Heart left ventricle (tissue), 16 donors: ENCODE results near the gene MICAL3. TPM values are rescaled to one million over a fixed set of nuclear protein-coding genes. Genes with fewer than 3 reads are reported as not detected.

ENCODE experiments used
- ATAC-seq, 4 donors: fragments of 200-7000 bp; cut with Tn5 transposase; one replicate each; pipeline ENCODE4 v1.9.1; 2020 to 2022; ENCODE audit warnings: moderate library complexity in 4 of 4, mild to moderate bottlenecking in 3 of 4, moderate number of reproducible peaks in 1 of 4
- DNase-seq, 5 donors: peaks; one replicate each; pipeline ENCODE4 v3.0.0-alpha.2; 2020
- H3K27ac ChIP-seq, 12 donors: fragments of 200-600 bp; sonication (generic) in 4 of 12; one replicate each; pipeline versions ENCODE4 v1.5.0 to v1.8.0; 2016 to 2022; ENCODE audit warnings: mild to moderate bottlenecking in 2 of 12
- H3K27me3 ChIP-seq, 9 donors: fragments of 200-600 bp; sonication (generic) in 2 of 9; one replicate each; pipeline versions ENCODE4 v1.5.1 to v1.8.0; 2016 to 2022; ENCODE audit warnings: mild to moderate bottlenecking in 3 of 9
- H3K36me3 ChIP-seq, 9 donors: fragments of 200-600 bp; sonication (generic) in 2 of 9; one replicate each; pipeline versions ENCODE4 v1.5.0 to v1.8.0; 2018 to 2022; ENCODE audit warnings: mild to moderate bottlenecking in 2 of 9
- H3K4me1 ChIP-seq, 12 donors: fragments of 200-600 bp; sonication (generic) in 4 of 12; one replicate each; pipeline versions ENCODE4 v1.5.0 to v1.8.0; 2016 to 2022; ENCODE audit warnings: mild to moderate bottlenecking in 3 of 12
- H3K4me3 ChIP-seq, 12 donors: fragments of 200-600 bp; sonication (generic) in 4 of 12; one replicate each; pipeline versions ENCODE4 v1.5.0 to v1.8.0; 2017 to 2022; ENCODE audit warnings: mild to moderate bottlenecking in 9 of 12, moderate library complexity in 4 of 12
- H3K9me3 ChIP-seq, 12 donors: fragments of 200-600 bp; sonication (generic) in 4 of 12; one replicate each; pipeline versions ENCODE4 v1.5.0 to v1.8.0; 2016 to 2022; ENCODE audit warnings: mild to moderate bottlenecking in 1 of 12
- POLR2A ChIP-seq, 2 donors: fragments of 450-650 bp; IDR thresholded peaks; one replicate each; pipeline ENCODE4 v1.6.1; 2017; ENCODE audit warnings: antibody characterized with exemption in 2 of 2, mild to moderate bottlenecking in 2 of 2, moderate library complexity in 2 of 2
- WGBS, 4 donors: extraction: QIAGEN DNeasy Blood & Tissue Kit in 2 of 4; methylation state at CpG; one replicate each; pipeline versions ENCODE4 v1.1.5 to v1.1.7; 2013 to 2018; 5-methylcytosine and 5-hydroxymethylcytosine counted together
- intact Hi-C, 10 donors: fragments of 100-400 bp; cut with DNase I; formaldehyde crosslinking; loops; one replicate each; pipeline versions ENCODE4 v1.11.1 to v1.14.2; 2022
- polyA plus RNA-seq, 2 donors: library from polyadenylated mRNA; stranded (reverse); fragments of 200-250 nt; gene quantifications; one replicate each; pipeline ENCODE4 v1.2.3, GENCODE V29; 2013
- total RNA-seq, 9 donors: library from RNA; depleted of rRNA in 2 of 9; stranded (reverse); fragments of >200 nt in 2 of 9; fragmentation: NEBNext Ultra II Directional in 3 of 9; extraction: Animal tissue kit (Norgen Biotek cat#: 25700) in 3 of 9; gene quantifications; one replicate each; pipeline versions ENCODE4 v1.1.0 to v1.2.4, GENCODE V29; 2016 to 2023
- TF ChIP-seq, protein P1 (sequence below), 12 donors: fragments of 200-600 bp; sonication (generic) in 4 of 12; IDR thresholded peaks; one replicate each; pipeline versions ENCODE4 v1.5.0 to v1.8.0; 2018 to 2022; ENCODE audit warnings: antibody characterized with exemption in 12 of 12, mild to moderate bottlenecking in 5 of 12
- donor health status: ischemic (EF 13 %, LVEDD 7.1; RV severe dilation, severe dysfunction).
- donor health status: healthy with polysubstance abuse.
- donor health status: DM: no; HTN: yes; CAD: no.
- donor health status: DM: no; HTN: no; CAD: no.
- donor health status: ischemic (EF 25% LVEDD 6.9; RV normal size, moderate dysfunction).
- donor health status: ischemic (EF 25% LVEDD 5.7; RV mildly dilated, moderate dysfunction).
- donor health status: healthy.
- donor health status: DM: yes; HTN: yes; CAD: no.
- donor health status: ischemic (EF 35%, LVEDD 5.7; RV mildly dilated, moderate dysfunction).
- donor health status: nonischemic (EF 11% LVEDD 7.7; RV severe dilation, severe dysfunction).
- donor health status: DM: yes; HTN: yes; CAD: no.
- donor health status: PGD.
- donor health status: ischemic (EF 29% LVEDD 5.4; RV normal size, mild dysfunction).
- donor health status: nonischemic (EF 23%, LVEDD 6.1; RV moderate dilation, normal function).

MICAL3 gene
- total and polyA plus RNA-seq, 11 donors, result 41.3 to 125 (median 83.3) TPM

GRCh38 chr22:17911887-17912286 is 112.5 kb downstream of the MICAL3 start:
- H3K36me3 ChIP-seq, result peaks cover 0 to 4% (median 0%) of the 10 kb centered on the region in 9 donors
- no peaks in the 10 kb centered on the region for H3K27me3 ChIP-seq
- no peak overlapping the region for H3K4me3 ChIP-seq
- no peaks in the 10 kb centered on the region for H3K9me3 ChIP-seq
- H3K27ac ChIP-seq, result peak overlapping the region; percentile 82 to 96 (median 88)
- DNase-seq (no peak), ATAC-seq (no peak)
- TF ChIP-seq POLR2A (IDR thresholded peaks at IDR 0.05), result no peak
- TF ChIP-seq, protein P1, sequence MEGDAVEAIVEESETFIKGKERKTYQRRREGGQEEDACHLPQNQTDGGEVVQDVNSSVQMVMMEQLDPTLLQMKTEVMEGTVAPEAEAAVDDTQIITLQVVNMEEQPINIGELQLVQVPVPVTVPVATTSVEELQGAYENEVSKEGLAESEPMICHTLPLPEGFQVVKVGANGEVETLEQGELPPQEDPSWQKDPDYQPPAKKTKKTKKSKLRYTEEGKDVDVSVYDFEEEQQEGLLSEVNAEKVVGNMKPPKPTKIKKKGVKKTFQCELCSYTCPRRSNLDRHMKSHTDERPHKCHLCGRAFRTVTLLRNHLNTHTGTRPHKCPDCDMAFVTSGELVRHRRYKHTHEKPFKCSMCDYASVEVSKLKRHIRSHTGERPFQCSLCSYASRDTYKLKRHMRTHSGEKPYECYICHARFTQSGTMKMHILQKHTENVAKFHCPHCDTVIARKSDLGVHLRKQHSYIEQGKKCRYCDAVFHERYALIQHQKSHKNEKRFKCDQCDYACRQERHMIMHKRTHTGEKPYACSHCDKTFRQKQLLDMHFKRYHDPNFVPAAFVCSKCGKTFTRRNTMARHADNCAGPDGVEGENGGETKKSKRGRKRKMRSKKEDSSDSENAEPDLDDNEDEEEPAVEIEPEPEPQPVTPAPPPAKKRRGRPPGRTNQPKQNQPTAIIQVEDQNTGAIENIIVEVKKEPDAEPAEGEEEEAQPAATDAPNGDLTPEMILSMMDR (IDR thresholded peaks at IDR 0.05), result no peak
- intact Hi-C loops, result loop anchor here in 9 of 10 donors (2.0 to 10.0 kb wide), 12 partner anchors 31 to 165 kb away; partner anchors contain the start of genes PEX26 (in 5 of the 9) and MICAL3 (in 2 of the 9)
- WGBS, 4 donors, result 91 to 95% (median 93%) methylated on average over 4 of the region's 4 CpGs
- H3K4me1 ChIP-seq, result peaks cover 4 to 100% (median 53%) of the 10 kb centered on the region in 12 donors

DNA sequence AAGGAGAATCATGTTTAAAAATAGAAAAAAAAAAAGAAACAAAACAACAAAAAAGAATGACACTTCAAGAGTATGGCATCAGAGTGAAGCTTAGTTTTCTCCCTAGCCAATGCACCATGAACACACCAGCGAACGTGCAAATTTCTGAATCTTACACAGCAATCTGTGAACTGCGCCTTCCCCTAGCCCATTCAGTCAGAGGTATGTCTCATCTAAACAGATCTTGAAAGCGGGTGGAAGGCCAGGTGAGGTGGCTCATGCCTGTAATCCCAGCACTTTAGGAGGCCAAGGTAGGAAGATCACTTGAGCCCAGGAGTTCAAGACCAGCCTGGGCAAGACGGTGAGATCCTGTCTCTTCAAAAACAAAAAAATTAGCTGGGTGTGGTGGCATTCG is 113.1 kb downstream of the MICAL3 start:
- Histone ChIP-seq H3K27me3 (no peaks in the 10 kb centered on the region), H3K4me3 (peak overlapping the region in 1 of 12 donors; percentile 14), H3K4me1 (peaks cover 4 to 100% (median 52%) of the 10 kb centered on the region in 12 donors), H3K36me3 (peaks cover 0 to 10% (median 5%) of the 10 kb centered on the region in 9 donors), H3K9me3 (no peaks in the 10 kb centered on the region), H3K27ac (peak overlapping the region; percentile 82 to 96 (median 88))
- no peak for TF ChIP-seq POLR2A (IDR thresholded peaks at IDR 0.05)
- TF ChIP-seq, protein P1 (IDR thresholded peaks at IDR 0.05), result no peak
- WGBS, 4 donors, result 53 to 63% (median 58%) methylated on average over 6 of the region's 6 CpGs
- no peak for DNase-seq
- intact Hi-C loops, result loop anchor here in 9 of 10 donors (2.0 to 10.0 kb wide), 11 partner anchors 36 to 166 kb away; partner anchors contain the start of genes PEX26 (in 5 of the 9) and MICAL3 (in 2 of the 9)
- ATAC-seq, result peak in 1 of 4 donors; percentile 0

DNA sequence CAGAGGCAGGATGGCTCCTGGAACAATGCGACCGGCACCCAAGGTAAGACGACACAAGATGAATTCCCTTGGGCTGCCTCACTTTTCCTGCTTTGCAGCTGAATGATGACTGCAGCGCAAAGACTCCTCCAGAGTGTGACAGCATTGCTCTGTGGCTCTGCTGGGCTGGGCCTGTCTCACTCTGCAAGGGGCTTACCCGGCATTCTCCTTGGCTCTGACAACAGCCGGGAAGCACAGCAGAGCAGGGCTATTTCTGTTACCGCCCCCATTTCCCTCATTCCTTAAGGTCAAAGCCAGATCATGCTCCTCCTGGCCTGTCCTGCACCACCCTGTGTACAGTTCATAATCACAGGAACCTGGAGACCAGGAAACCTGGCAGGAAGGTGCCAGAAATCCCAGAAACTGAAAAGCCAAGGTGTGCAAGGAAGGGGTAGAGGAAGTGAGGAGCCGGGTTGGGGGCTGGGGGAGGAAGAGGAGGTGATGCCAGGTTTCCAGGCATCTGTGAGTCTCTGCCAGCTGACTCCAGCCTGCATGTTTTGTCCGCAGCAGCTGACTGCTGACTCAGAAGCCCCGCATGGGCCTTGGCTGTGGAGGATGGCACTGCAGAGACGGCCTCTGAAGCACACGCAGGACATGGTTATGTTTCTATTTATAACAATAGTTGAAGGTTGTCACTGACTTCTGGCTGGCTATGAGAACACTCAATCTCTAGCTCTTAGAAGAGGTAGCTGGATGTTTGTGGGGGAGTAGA is 113.6 kb downstream of the MICAL3 start:
- Histone ChIP-seq H3K36me3 (peaks cover 0 to 16% (median 11%) of the 10 kb centered on the region in 9 donors), H3K27me3 (no peaks in the 10 kb centered on the region), H3K9me3 (no peaks in the 10 kb centered on the region), H3K27ac (peak overlapping the region; percentile 82 to 96 (median 88)), H3K4me1 (peaks cover 4 to 95% (median 54%) of the 10 kb centered on the region in 12 donors), H3K4me3 (peak overlapping the region in 5 of 12 donors; percentile 1 to 24 (median 14))
- WGBS, 4 donors, result 1 to 16% (median 11%) methylated on average over 9 to 12 of the region's 12 CpGs
- intact Hi-C loops, result loop anchor here in 9 of 10 donors (1.0 to 10.0 kb wide), 13 partner anchors 37 to 167 kb away; partner anchors contain the start of genes MICAL3 (in 5 of the 9) and PEX26 (in 5 of the 9)
- peak in 1 of 2 donors; percentile 13 for TF ChIP-seq POLR2A (IDR thresholded peaks at IDR 0.05)
- TF ChIP-seq, protein P1 (IDR thresholded peaks at IDR 0.05), result peak; percentile 14 to 78 (median 54)
- ATAC-seq (peak; percentile 88 to 94 (median 90)), DNase-seq (peak; percentile 79 to 92 (median 84))

- TF ChIP-seq POLR2A (IDR thresholded peaks at IDR 0.05), result no peak
- TF ChIP-seq, protein P1 (IDR thresholded peaks at IDR 0.05), result no peak
- DNase-seq, result no peak
- ATAC-seq, result no peak
- 82 to 86% (median 83%) methylated on average over 9 of the region's 9 CpGs for WGBS, 4 donors
- intact Hi-C loops, result loop anchor here in 7 of 10 donors (1.0 to 10.0 kb wide), 6 partner anchors 63 to 170 kb away; partner anchors contain the start of genes PEX26 (in 3 of the 7) and MICAL3 (in 2 of the 7)
- no peaks in the 10 kb centered on the region for H3K9me3 ChIP-seq
- peaks cover 4 to 94% (median 60%) of the 10 kb centered on the region in 12 donors for H3K4me1 ChIP-seq
- H3K27me3 ChIP-seq, result no peaks in the 10 kb centered on the region
- H3K4me3 ChIP-seq, result no peak overlapping the region
- H3K27ac ChIP-seq, result peak overlapping the region in 9 of 12 donors; percentile 11 to 96 (median 67)
- peaks cover 0 to 44% (median 26%) of the 10 kb centered on the region in 9 donors for H3K36me3 ChIP-seq
These were observed 116.7 kb downstream of the MICAL3 start for GRCh38 chr22:17907748-17908051.
